ENCODE measurements around the gene FAM153A. TPM values are rescaled to one million over a fixed set of nuclear protein-coding genes. Genes with fewer than 3 reads are reported as not detected.
"Not testable (repeated sequence)": the region's sequence is repeated elsewhere in the genome, so short reads cannot be mapped to it uniquely, and the experiment has no call there.

FAM153A gene
- 0.04 TPM in 1 of 3 replicates, not detected in the others for total RNA-seq

GRCh38 chr5:177782792-177783633 is at the start of gene FAM153A:
FAM153A (minus strand) TSS chr5:177782899.
- not testable (repeated sequence) for H3K4me1 Mint-ChIP-seq, H3K4me3 Mint-ChIP-seq, H3K36me3 Mint-ChIP-seq

GRCh38 chr5:177832287-177832686 is 49.6 kb upstream of the FAM153A start:
- not testable (repeated sequence) for DNase-seq (ENCODE audit: low spot score in 2 of 2, unreplicated experiment in 2 of 2); H3K27ac Mint-ChIP-seq; H3K4me3 Mint-ChIP-seq; H3K36me3 Mint-ChIP-seq; H3K4me1 Mint-ChIP-seq; H3K27me3 Mint-ChIP-seq (ENCODE audit: low read depth); H3K9me3 Mint-ChIP-seq

More at GRCh38 chr5:177782792-177783633, at the start of gene FAM153A:
- H3K27me3 Mint-ChIP-seq (ENCODE audit: low read depth); DNase-seq (ENCODE audit: low spot score in 2 of 2, unreplicated experiment in 2 of 2); H3K27ac Mint-ChIP-seq; H3K9me3 Mint-ChIP-seq: not testable (repeated sequence)

- not testable (repeated sequence) for H3K9me3 Mint-ChIP-seq; H3K27ac Mint-ChIP-seq; H3K36me3 Mint-ChIP-seq; H3K4me1 Mint-ChIP-seq; DNase-seq (ENCODE audit: low spot score in 2 of 2, unreplicated experiment in 2 of 2); H3K27me3 Mint-ChIP-seq (ENCODE audit: low read depth); H3K4me3 Mint-ChIP-seq
These were observed 43.4 kb upstream of the FAM153A start for GRCh38 chr5:177826073-177826472.

DNA sequence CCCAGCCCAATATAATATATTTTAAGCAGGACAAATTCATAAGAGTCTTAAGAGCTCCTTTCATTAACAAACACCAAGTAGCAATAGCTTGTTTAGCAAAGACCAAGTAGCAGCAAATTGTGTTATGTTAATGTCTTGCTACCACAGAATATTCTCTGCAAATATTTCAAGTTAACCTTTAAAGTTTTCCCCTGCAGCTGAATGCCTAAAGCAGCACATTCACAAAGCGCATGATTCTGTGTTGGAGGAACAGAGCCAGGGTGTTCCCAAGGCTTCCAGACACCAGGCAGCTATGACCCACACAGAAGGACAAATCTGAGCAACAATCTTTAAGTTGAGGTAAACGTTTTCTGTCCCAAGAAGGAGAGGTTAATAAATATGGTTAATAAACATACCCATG is 42.1 kb upstream of the FAM153A start:
- not testable (repeated sequence) for DNase-seq (ENCODE audit: low spot score in 2 of 2, unreplicated experiment in 2 of 2); H3K9me3 Mint-ChIP-seq; H3K36me3 Mint-ChIP-seq; H3K4me3 Mint-ChIP-seq; H3K27ac Mint-ChIP-seq; H3K4me1 Mint-ChIP-seq; H3K27me3 Mint-ChIP-seq (ENCODE audit: low read depth)

- H3K27me3 Mint-ChIP-seq (ENCODE audit: low read depth); H3K4me3 Mint-ChIP-seq; H3K4me1 Mint-ChIP-seq; H3K27ac Mint-ChIP-seq; H3K9me3 Mint-ChIP-seq; H3K36me3 Mint-ChIP-seq; DNase-seq (ENCODE audit: low spot score in 2 of 2, unreplicated experiment in 2 of 2): not testable (repeated sequence)
These were observed 39.8 kb upstream of the FAM153A start for GRCh38 chr5:177822489-177822888.

GRCh38 chr5:177819664-177820063 is 37.0 kb upstream of the FAM153A start:
- not testable (repeated sequence) for H3K4me3 Mint-ChIP-seq; H3K4me1 Mint-ChIP-seq; H3K36me3 Mint-ChIP-seq; H3K9me3 Mint-ChIP-seq; H3K27ac Mint-ChIP-seq; DNase-seq (ENCODE audit: low spot score in 2 of 2, unreplicated experiment in 2 of 2); H3K27me3 Mint-ChIP-seq (ENCODE audit: low read depth)

- not testable (repeated sequence) for H3K27ac Mint-ChIP-seq; H3K4me3 Mint-ChIP-seq; H3K36me3 Mint-ChIP-seq; DNase-seq (ENCODE audit: low spot score in 2 of 2, unreplicated experiment in 2 of 2); H3K27me3 Mint-ChIP-seq (ENCODE audit: low read depth); H3K4me1 Mint-ChIP-seq; H3K9me3 Mint-ChIP-seq
These were observed 30.2 kb upstream of the FAM153A start for GRCh38 chr5:177812814-177813425.

DNA sequence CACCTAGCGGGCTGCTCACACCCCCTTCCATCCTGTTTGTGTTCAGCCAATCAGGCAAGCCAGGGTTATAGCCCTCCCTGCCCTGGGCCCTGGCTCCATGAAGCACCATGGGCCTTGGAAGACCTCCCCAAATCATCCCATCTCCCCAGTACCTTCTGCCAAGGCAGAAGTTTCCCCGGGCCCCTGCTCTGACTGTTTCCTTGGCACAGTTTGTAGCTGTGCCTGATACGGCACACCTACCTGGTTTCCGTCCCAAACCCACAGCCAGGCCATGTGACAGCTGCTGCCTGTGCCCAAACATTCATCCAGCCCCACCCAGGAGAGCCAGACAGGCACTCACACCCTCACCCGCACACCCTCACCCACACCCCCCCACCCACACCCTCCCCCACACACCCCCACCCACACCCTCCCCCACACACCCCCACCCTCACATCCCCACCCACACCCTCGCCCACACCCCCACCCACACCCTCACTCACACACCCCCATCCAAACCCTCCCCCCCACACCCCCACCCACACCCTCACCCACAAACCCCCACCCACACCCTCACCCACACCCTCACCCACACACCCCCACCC is 29.6 kb upstream of the FAM153A start:
- not testable (repeated sequence) for H3K4me1 Mint-ChIP-seq; H3K27me3 Mint-ChIP-seq (ENCODE audit: low read depth); H3K27ac Mint-ChIP-seq; DNase-seq (ENCODE audit: low spot score in 2 of 2, unreplicated experiment in 2 of 2); H3K36me3 Mint-ChIP-seq; H3K4me3 Mint-ChIP-seq; H3K9me3 Mint-ChIP-seq

DNA sequence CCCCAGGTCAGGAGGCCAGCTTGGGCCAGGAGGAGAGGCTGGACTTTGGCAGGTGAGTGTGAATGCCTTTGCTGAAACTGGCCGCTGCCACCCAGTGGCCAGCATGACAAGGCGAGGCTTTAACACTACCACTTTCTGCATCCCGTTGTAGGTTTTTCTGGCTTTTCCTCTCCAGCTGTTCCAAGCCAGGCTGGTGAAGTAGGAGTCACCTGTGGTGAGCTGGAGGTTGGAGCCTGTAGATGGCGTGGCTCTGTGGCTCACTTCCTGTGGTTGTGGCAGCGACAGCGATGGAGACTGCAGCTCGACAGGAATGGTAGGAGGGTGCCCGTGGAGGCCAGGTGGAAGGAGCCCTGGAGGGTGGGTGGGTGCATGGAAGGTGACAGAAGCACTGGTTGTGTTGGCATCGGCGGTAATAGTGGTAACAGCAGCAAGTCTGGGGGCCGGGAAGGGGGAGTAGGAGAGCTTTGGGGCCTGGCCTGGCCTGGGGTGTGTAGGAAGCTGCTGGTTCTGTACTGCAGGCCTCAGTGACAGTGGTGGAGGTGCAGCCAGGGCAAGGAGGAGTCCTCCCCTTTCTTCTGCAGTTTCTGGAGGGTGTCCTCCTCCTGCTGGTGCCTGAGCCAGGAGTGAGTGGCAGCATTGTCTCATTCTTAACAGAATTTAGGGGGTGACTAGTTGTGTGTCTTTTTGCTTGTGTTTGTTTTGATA is 26.7 kb upstream of the FAM153A start:
- H3K27me3 Mint-ChIP-seq (ENCODE audit: low read depth): peaks cover 14% of the 10 kb centered on the region
- H3K27ac Mint-ChIP-seq; DNase-seq (ENCODE audit: low spot score in 2 of 2, unreplicated experiment in 2 of 2); H3K4me3 Mint-ChIP-seq; H3K36me3 Mint-ChIP-seq; H3K9me3 Mint-ChIP-seq; H3K4me1 Mint-ChIP-seq: not testable (repeated sequence)

GRCh38 chr5:177808420-177808819 is 25.7 kb upstream of the FAM153A start:
- not testable (repeated sequence) for H3K9me3 Mint-ChIP-seq; H3K27ac Mint-ChIP-seq; H3K4me3 Mint-ChIP-seq; DNase-seq (ENCODE audit: low spot score in 2 of 2, unreplicated experiment in 2 of 2); H3K36me3 Mint-ChIP-seq; H3K4me1 Mint-ChIP-seq
- H3K27me3 Mint-ChIP-seq (ENCODE audit: low read depth): peaks cover 15% of the 10 kb centered on the region

GRCh38 chr5:177807265-177807664 is 24.6 kb upstream of the FAM153A start:
- H3K4me1 Mint-ChIP-seq; H3K9me3 Mint-ChIP-seq; H3K27ac Mint-ChIP-seq; H3K36me3 Mint-ChIP-seq; DNase-seq (ENCODE audit: low spot score in 2 of 2, unreplicated experiment in 2 of 2); H3K4me3 Mint-ChIP-seq: not testable (repeated sequence)
- peaks cover 15% of the 10 kb centered on the region for H3K27me3 Mint-ChIP-seq (ENCODE audit: low read depth)

DNA sequence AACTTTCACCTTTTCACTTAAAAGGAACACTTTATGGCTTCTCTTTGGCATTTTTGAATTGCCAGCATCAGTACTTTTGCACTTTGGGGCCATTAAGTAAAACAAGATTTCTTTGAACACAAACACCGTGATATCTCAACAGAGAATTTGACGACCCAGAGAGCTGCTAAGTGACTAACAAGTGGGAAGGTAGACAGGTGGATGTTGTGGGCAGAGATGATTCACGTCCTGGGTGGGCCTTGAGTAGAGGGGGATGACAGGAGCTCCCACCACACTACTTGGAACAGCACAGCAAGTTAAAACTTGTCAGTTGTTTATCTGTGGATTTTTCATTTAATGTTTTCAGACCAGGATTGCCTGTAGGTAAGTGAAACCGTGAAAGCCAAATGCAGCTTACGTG is 18.7 kb upstream of the FAM153A start:
- H3K4me1 Mint-ChIP-seq; H3K9me3 Mint-ChIP-seq; H3K27ac Mint-ChIP-seq; H3K36me3 Mint-ChIP-seq; H3K4me3 Mint-ChIP-seq; DNase-seq (ENCODE audit: low spot score in 2 of 2, unreplicated experiment in 2 of 2): not testable (repeated sequence)
- H3K27me3 Mint-ChIP-seq (ENCODE audit: low read depth): peaks cover 11% of the 10 kb centered on the region

GRCh38 chr5:177798237-177798840 is 15.6 kb upstream of the FAM153A start:
- H3K27me3 Mint-ChIP-seq (ENCODE audit: low read depth); DNase-seq (ENCODE audit: low spot score in 2 of 2, unreplicated experiment in 2 of 2); H3K27ac Mint-ChIP-seq; H3K9me3 Mint-ChIP-seq; H3K4me3 Mint-ChIP-seq; H3K36me3 Mint-ChIP-seq; H3K4me1 Mint-ChIP-seq: not testable (repeated sequence)
